Left renal pelvis (tissue), 4 donors: Measurements from ENCODE around the gene MTRF1L. TPM values are rescaled to one million over a fixed set of nuclear protein-coding genes. Genes with fewer than 3 reads are reported as not detected.

Experiments
- DNase-seq, 4 donors: peaks; one replicate each; pipeline ENCODE4 v3.0.0-alpha.2; 2013; ENCODE audit warnings: low read depth in 4 of 4, low spot score in 3 of 4
- polyA plus RNA-seq, 4 donors: library from polyadenylated mRNA; unstranded; fragments of 120-200 nt; gene quantifications; one replicate each; pipeline ENCODE4 v1.2.1, GENCODE V29; 2013; ENCODE audit not compliant: insufficient read length in 4 of 4

The MTRF1L gene, protein sequence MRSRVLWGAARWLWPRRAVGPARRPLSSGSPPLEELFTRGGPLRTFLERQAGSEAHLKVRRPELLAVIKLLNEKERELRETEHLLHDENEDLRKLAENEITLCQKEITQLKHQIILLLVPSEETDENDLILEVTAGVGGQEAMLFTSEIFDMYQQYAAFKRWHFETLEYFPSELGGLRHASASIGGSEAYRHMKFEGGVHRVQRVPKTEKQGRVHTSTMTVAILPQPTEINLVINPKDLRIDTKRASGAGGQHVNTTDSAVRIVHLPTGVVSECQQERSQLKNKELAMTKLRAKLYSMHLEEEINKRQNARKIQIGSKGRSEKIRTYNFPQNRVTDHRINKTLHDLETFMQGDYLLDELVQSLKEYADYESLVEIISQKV
- polyA plus RNA-seq: 10 to 100 TPM; 15.7 to 35.0 (median 27.6) TPM

DNA sequence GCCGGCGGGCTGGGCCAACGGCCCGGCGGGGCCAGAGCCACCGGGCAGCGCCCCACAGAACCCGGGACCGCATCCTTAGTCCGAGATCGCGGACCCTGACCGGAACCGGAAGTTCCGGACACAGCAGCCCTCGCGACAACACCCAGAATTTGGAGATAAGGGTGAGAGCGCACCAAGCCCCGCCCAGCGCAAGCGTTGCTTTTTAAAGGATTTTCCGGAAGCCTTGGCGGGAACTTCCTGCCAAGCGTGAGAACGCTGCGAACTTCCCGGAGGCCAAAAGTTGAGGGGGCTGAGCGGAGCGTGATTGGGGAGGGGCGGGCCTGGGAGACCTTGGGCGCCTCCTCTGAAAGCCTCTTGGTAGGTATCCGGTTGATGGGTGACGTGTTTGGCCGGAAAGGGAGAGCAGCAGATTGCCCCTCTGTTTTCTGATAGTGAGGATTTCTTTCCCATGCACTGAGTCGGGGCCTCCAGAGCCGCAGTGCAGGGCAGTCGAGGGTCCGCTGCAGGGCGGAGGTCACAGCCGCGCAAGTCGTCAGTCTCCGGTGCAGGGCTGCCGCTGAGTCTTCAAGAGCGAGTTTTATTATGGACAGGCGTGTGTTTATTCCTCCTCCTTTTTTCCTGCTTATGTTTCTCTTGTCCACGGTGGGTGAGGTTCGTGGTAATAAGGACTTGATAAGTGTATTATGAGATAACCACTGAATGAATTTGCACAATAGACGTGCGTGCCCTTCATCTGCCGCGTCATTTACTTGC, at the start of gene MTRF1L:
MTRF1L (minus strand) TSS at position 97 of the 753 bp plus-strand sequence; CDS start at position 73, 24 bp downstream.
- peak; percentile 88 to 94 (median 90) for DNase-seq

DNA sequence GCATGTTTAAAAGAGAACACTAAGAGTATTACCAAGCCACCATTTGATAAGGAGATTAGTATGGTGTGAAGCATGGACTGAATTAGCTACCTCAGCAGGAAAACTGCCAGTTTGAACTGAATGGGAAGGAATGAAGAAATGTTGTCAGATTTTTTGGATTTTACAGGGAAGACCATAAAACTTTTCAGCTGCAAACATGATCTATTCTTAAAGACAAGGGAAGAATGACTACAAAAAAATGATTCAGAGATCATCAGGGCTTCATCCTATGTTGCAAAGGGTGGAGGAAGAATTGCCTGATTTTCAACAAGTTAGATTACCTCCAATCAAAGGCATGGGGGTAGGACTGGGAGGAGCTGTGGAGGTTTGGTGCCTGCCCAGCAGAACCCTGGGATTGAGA, 49.3 kb upstream of the MTRF1L start:
- no peak for DNase-seq

- DNase-seq: no peak
These were observed 46.1 kb upstream of the MTRF1L start for GRCh38 chr6:153048631-153049030.

- DNase-seq: no peak
These were observed 44.9 kb upstream of the MTRF1L start for GRCh38 chr6:153047386-153047785.

- no peak for DNase-seq
These were observed 42.8 kb upstream of the MTRF1L start for GRCh38 chr6:153045271-153045670.

GRCh38 chr6:153044295-153044694, 41.8 kb upstream of the MTRF1L start:
- no peak for DNase-seq

GRCh38 chr6:153043719-153044118, 41.2 kb upstream of the MTRF1L start:
- no peak for DNase-seq

DNA sequence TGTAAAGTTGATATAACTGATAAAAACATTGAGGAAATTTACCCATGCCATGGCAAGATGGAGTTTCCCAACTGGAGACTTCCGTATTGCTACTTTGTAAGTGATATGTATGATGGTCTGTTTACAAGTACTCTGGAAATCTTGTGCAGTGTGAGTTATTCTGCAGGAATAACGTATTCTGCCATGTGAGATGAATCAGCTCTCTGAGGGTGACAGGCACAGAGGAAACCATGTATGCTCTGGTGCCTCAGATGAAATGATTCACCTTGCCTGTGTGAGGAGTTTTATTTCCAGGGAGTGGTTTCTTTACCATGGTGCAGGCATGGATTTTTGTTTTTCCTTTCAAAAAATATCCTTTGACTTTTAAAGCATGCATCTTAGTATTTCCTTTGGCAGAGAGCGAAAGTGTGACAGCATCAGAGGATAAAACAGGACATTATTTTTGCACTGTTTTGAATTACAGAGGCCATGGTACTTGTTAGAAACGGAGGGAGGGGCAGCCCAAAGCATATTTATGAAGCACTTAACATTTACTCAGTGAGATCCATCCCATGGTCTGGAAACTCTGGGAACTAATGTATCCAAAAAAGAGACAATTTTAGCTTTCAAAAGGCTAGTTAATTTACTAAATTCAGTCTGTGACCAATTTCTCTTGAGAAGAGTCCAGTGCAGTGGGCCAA, 36.0 kb upstream of the MTRF1L start:
- no peak for DNase-seq

- DNase-seq: no peak
These were observed 31.6 kb upstream of the MTRF1L start for GRCh38 chr6:153034139-153034538.

DNA sequence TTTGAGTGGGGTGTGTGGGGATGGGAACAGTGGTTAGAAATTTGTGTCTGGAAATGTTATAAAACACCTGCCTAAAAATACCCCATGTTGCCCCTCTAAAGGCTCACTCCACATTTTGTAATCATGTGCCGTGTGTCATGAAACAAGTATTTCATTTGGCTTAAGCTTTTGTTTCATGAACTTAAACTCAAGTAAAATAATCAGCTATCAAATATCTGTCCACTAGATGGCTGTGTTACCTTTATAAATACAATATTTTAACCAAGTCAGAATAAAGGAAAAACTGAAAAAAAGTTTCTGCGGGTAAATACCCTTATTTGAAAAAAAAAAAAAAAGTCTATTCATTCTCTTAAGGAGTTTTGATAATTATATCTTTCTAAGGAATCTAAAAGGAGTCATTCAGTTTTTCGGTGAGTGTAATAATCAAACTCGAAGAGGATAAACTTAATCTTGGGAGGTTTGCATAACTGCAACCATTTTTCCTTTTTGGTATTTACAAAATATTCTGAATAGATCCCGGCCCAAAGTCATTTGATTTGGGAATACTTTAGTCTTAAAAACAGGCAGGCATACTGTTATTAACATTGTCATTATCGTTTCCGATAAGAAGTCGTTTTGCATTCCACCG, 29.9 kb upstream of the MTRF1L start:
- DNase-seq: peak in 1 of 4 donors; percentile 16

DNA sequence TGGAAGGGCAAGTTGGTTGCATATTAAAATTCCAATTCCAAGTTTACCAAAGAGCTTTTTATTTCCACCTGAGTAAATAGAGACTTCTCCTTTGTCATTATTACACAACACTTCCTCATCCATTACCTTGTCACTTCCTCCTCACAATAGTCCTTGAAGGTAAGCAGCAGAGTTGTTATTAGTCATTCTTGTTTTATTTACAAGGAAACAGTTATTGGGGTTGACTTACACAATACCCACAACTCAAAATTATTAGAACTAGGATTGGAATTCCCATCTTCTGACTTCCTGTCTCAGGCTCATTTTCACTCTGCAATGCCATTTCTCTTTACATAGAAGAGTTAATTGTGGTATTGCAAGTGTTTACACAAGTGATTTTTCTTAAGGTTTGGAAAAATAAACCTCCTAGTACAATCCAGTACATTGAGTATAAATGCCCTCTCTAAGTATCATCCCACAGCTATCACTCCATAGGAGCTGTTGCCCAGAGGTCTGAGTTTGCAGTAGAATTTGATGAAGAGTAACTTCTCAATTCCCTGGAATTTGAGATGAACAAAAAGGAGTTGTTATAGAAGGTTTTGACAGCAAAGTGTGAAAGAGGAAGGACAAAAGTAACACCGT, 28.9 kb upstream of the MTRF1L start:
- no peak for DNase-seq

DNA sequence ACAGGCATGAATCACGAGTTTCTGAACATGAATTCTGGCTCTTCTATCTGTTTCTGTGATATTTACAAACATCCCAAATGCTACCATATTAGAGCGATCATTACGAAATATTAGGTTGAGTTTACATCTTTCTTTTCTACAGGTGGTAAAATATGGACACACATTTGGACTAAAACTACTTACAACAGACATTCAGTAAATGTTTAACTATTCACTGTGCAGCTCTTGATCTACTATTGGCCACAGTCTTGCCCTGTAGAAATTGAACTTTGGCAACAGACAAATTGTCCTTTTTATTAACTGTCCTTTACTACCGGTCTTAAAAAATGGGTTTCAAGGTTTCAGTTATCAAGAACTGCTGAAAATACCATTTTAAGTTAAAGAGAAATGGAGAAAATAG, 26.5 kb upstream of the MTRF1L start:
- DNase-seq: no peak

GRCh38 chr6:153028286-153028685, 25.8 kb upstream of the MTRF1L start:
- no peak for DNase-seq

GRCh38 chr6:153027480-153027879, 25.0 kb upstream of the MTRF1L start:
- no peak for DNase-seq

DNA sequence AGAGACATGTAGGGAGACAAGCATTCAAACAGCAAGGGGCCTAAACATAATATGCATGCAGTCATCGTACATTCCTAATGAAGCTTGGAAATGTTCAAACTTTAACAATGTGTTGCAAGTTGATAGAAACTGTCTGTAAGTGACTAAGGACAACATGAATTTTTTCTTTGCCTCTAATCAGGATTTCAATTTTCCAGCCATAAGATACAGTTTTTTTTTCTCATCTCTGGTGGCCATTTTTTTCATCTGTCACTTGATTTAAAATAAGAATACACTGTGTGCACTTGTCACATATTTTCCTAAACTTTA, 22.2 kb upstream of the MTRF1L start:
- no peak for DNase-seq

GRCh38 chr6:153023977-153024708, 21.6 kb upstream of the MTRF1L start:
- DNase-seq: no peak

DNA sequence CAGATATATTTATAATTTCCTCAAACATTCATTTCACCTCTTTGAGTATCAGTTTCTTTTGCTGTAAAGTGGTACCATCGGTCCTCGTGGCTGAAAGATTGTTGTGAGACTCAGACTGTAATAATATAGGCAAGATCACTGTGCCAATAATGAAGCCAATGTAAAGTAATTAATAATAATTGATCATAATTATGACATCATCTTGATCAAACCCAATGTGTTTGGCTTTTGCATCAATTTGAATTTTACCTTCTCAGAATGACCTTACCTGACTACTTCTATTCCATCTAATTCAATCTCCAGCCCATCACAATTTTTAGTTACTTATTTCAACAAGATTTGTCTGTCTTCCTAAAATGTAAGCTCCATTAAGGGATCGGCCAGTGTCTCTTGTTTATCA, 15.8 kb upstream of the MTRF1L start:
- no peak for DNase-seq

GRCh38 chr6:153016846-153017245, 14.3 kb upstream of the MTRF1L start:
- no peak for DNase-seq

DNA sequence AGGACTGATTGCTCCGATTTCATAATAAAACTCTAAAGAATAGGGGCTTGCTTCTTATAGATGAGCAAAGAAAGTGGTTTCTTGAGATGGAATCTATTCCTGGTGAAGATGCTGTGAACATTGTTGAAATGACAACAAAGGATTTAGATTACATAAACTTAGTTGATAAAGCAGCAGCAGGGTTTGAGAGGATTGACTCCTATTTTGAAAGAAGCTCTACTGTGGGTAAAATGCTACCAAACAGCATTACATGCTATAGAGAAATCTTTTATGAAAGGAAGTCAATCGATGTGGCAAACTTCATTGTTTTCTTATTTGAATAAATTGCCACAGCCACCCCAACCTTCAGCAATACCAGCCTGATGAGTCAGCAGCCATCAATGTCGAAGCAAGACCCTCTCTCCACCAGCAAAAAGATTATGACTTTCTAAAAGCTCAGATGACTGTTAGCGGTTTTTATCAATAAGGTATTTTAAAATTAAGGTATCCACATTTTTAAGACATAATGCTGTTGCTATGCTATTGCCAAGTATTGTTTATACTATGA, 12.7 kb upstream of the MTRF1L start:
- no peak for DNase-seq

- DNase-seq: peak in 1 of 4 donors; percentile 11
These were observed 10.9 kb upstream of the MTRF1L start for GRCh38 chr6:153013438-153013837.
